Mesendoderm (in vitro differentiated cells): ENCODE results near the gene HOXC11.

Source experiments
- DNase-seq: peaks from one replicate; pipeline ENCODE4 v3.0.0; 2013
- H2AK5ac ChIP-seq: 2 replicates; pipeline ENCODE4 v1.6.1; 2013; ENCODE audit warnings: low read length, inconsistent platforms
- H2BK120ac ChIP-seq: 2 replicates; pipeline ENCODE4 v1.6.1; 2013; ENCODE audit warnings: low read depth, mild to moderate bottlenecking, low read length, moderate library complexity, mixed read lengths
- H2BK15ac ChIP-seq: replicated peaks from 2 replicates; pipeline ENCODE4 v1.6.1; 2013; ENCODE audit warnings: low read depth, mild to moderate bottlenecking, moderate library complexity
- H2BK5ac ChIP-seq: 2 replicates; pipeline ENCODE4 v1.6.1; 2013; ENCODE audit warnings: low read length, inconsistent platforms
- H3K18ac ChIP-seq: 2 replicates; pipeline ENCODE4 v1.6.1; 2013; ENCODE audit warnings: mild to moderate bottlenecking, low read length, mixed read lengths
- H3K23ac ChIP-seq: one replicate; pipeline ENCODE4 v1.6.1; 2013; ENCODE audit warnings: low read length
- H3K27ac ChIP-seq: 2 replicates; pipeline ENCODE4 v1.5.1; 2013; ENCODE audit warnings: low read depth, mild to moderate bottlenecking, inconsistent platforms, low read length, moderate library complexity
- H3K27me3 ChIP-seq: 2 replicates; pipeline ENCODE4 v1.6.1; 2013; ENCODE audit warnings: low read length, control low read depth, mild to moderate bottlenecking, inconsistent platforms; ENCODE audit not compliant: insufficient read depth, poor library complexity
- H3K36me3 ChIP-seq: 2 replicates; pipeline ENCODE4 v1.6.1; 2013; ENCODE audit warnings: low read length, inconsistent platforms; ENCODE audit not compliant: control insufficient read depth, insufficient read depth
- H3K4ac ChIP-seq: one replicate; pipeline ENCODE4 v1.6.1; 2013; ENCODE audit warnings: low read depth, mild to moderate bottlenecking, low read length, moderate library complexity
- H3K4me1 ChIP-seq: 2 replicates; pipeline ENCODE4 v1.6.1; 2013; ENCODE audit warnings: low read depth, low read length, inconsistent platforms; ENCODE audit not compliant: control insufficient read depth
- H3K4me2 ChIP-seq: 2 replicates; pipeline ENCODE4 v1.6.1; 2013; ENCODE audit warnings: low read length
- H3K4me3 ChIP-seq: 2 replicates; pipeline ENCODE4 v1.5.1; 2013; ENCODE audit warnings: mild to moderate bottlenecking, low read length
- H3K56ac ChIP-seq: one replicate; pipeline ENCODE4 v1.6.1; 2013; ENCODE audit warnings: low read length
- H3K79me1 ChIP-seq: 2 replicates; pipeline ENCODE4 v1.6.1; 2013; ENCODE audit warnings: low read length, inconsistent platforms
- H3K79me2 ChIP-seq: 2 replicates; pipeline ENCODE4 v1.6.1; 2013; ENCODE audit warnings: mild to moderate bottlenecking, low read length; ENCODE audit not compliant: control insufficient read depth, insufficient read depth
- H3K9ac ChIP-seq: 2 replicates; pipeline ENCODE4 v1.6.1; 2013; ENCODE audit warnings: low read length, inconsistent platforms
- H4K5ac ChIP-seq: one replicate; pipeline ENCODE4 v1.6.1; 2013; ENCODE audit warnings: low read length
- H4K8ac ChIP-seq: one replicate; pipeline ENCODE4 v1.6.1; 2013; ENCODE audit warnings: low read depth, mild to moderate bottlenecking, control low read depth, low read length, moderate library complexity
- WGBS: extraction: QIAGEN DNeasy Blood & Tissue Kit; methylation state at CpG from one replicate; pipeline ENCODE4 v1.1.7; 2013; ENCODE audit warnings: low lambda C conversion rate, missing lambda C conversion rate; ENCODE audit not compliant: insufficient coverage; ENCODE audit errors: extremely low coverage; 5-methylcytosine and 5-hydroxymethylcytosine counted together

Gene HOXC11

DNA sequence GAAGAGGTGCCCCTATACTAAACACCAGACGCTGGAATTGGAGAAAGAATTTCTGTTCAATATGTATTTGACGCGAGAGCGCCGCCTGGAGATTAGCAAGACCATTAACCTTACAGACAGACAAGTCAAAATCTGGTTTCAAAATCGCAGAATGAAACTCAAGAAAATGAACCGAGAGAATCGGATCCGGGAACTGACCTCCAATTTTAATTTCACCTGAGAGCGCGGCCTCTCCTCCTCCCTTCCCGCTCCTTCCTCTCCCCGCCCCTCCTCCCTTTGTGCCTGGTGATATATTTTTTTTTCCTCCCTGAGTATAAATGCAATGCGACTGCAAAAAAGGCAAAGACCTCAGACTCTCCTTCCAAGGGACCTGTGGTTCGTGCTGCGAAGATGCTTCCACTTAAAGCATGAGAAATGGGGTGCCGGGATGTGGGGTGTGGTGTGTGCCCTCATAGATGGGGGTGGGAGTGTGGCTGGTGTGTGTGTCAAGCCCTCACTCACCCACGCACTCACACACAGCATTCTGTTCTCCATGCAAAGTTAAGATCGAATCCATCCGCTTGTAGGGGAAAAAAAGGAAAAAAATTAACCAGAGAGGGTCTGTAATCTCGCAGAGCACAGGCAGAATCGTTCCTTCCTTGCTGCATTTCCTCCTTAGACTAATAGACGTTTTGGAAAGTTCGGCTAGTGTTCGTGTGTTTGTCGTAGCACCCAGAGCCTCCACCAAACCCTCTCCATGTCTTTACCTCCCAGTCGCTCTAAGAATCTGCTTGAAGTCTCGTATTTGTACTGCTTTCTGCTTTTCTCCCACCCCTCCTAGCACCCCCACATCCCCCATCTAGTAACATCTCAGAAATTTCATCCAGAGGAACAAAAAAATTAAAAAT is 16.5 kb downstream of the HOXC11 start:
- H4K8ac ChIP-seq = no peak overlapping the region
- H2BK5ac ChIP-seq = no peak overlapping the region
- H4K5ac ChIP-seq = no peak overlapping the region
- H2AK5ac ChIP-seq = no peak overlapping the region
- no peaks in the 10 kb centered on the region for H3K79me2 ChIP-seq
- H3K36me3 ChIP-seq = no peaks in the 10 kb centered on the region
- H3K27me3 ChIP-seq = peaks cover 93% of the 10 kb centered on the region
- H2BK120ac ChIP-seq = no peak overlapping the region
- no peak overlapping the region for H3K9ac ChIP-seq
- H3K27ac ChIP-seq = no peak overlapping the region
- no peaks in the 10 kb centered on the region for H3K4me1 ChIP-seq
- no peak for DNase-seq
- no peak overlapping the region for H3K4me3 ChIP-seq
- no peak overlapping the region for H3K4ac ChIP-seq
- no peak overlapping the region for H3K4me2 ChIP-seq
- no peak overlapping the region for H2BK15ac ChIP-seq
- no peak overlapping the region for H3K18ac ChIP-seq
- no CpG with 5 or more reads among the region's 28 CpGs for WGBS
- no peak overlapping the region for H3K23ac ChIP-seq
- no peak overlapping the region for H3K56ac ChIP-seq
- H3K79me1 ChIP-seq = no peaks in the 10 kb centered on the region

DNA sequence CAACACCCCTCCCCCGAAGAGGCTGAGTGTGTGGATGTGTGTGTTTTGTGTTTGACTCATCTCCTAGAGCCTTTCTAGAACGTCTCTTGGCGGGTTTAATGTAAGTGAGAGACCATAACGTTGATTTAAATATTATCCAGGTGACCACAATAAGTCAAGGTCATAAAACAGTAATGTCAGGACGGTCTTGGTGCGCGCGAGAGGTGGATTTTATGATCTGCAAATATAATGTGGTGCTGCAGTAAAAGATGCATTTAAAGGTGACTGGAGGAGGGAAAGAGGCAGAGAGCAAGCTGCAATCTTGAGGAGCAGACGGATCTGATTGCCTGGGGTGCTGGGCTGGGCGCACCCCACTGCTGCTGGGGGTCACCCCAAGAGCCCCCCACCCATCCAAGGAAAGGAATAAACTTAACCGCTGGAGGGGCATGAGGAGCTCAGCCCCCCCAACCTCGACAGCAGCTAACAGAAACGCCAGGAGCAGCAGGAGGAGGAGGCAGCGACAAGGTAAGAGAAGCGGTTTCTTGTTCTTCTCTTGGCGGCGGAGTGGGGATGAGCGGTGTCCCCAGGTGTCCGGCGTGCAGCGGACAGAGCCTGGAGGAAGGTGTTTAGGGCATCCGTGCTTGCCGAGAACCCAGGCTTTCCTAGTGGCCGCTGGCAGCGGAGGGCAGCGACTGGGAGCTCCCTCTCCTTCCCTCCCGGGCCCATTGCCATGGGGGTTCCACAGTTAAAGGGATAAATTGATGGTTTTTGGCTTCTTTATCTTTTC is 17.6 kb downstream of the HOXC11 start:
- Histone ChIP-seq H3K4me2 (no peak overlapping the region), H2BK120ac (no peak overlapping the region), H3K23ac (no peak overlapping the region)

DNA sequence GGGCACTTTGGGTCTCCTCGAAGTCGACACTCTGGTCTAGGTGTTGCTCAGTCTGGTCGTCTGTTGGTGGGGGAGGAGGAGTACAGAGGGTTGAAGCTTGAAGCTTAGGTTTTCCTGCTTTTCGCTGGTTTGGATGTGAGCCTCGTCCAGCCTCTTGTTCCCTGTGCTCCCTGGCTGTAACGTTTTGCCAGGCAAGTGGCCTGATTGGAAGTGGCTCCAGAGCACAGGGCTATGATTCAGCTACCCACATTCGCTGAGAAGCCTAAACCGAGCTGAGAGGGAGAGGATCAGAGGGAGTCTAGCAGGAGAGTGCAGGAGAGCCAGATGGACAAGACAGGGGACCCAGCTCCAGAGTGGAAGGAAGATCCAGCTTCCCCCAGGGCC is 18.1 kb downstream of the HOXC11 start:
- Histone ChIP-seq H3K4me2 (no peak overlapping the region), H3K4me1 (no peaks in the 10 kb centered on the region), H3K23ac (no peak overlapping the region), H3K27ac (no peak overlapping the region), H3K9ac (no peak overlapping the region), H3K56ac (no peak overlapping the region), H3K27me3 (peaks cover 95% of the 10 kb centered on the region), H3K4ac (no peak overlapping the region), H4K5ac (no peak overlapping the region), H2BK15ac (no peak overlapping the region), H3K36me3 (no peaks in the 10 kb centered on the region), H3K18ac (no peak overlapping the region), H4K8ac (no peak overlapping the region), H2BK120ac (no peak overlapping the region), H3K79me2 (no peaks in the 10 kb centered on the region), H3K4me3 (no peak overlapping the region), H2AK5ac (no peak overlapping the region), H2BK5ac (no peak overlapping the region), H3K79me1 (no peaks in the 10 kb centered on the region)
- no CpG with 5 or more reads among the region's 8 CpGs for WGBS
- no peak for DNase-seq

More for the DNA sequence above, 17.6 kb downstream of the HOXC11 start:
- Histone ChIP-seq H3K4me3 (no peak overlapping the region), H3K79me1 (no peaks in the 10 kb centered on the region), H3K27ac (no peak overlapping the region), H2AK5ac (no peak overlapping the region), H3K36me3 (no peaks in the 10 kb centered on the region), H3K4me1 (no peaks in the 10 kb centered on the region), H2BK5ac (no peak overlapping the region), H3K4ac (no peak overlapping the region), H3K79me2 (no peaks in the 10 kb centered on the region), H4K8ac (no peak overlapping the region), H3K27me3 (peaks cover 97% of the 10 kb centered on the region), H3K56ac (no peak overlapping the region), H3K18ac (no peak overlapping the region), H2BK15ac (no peak overlapping the region), H4K5ac (no peak overlapping the region), H3K9ac (no peak overlapping the region)
- DNase-seq = no peak
- WGBS = no CpG with 5 or more reads among the region's 27 CpGs

DNA sequence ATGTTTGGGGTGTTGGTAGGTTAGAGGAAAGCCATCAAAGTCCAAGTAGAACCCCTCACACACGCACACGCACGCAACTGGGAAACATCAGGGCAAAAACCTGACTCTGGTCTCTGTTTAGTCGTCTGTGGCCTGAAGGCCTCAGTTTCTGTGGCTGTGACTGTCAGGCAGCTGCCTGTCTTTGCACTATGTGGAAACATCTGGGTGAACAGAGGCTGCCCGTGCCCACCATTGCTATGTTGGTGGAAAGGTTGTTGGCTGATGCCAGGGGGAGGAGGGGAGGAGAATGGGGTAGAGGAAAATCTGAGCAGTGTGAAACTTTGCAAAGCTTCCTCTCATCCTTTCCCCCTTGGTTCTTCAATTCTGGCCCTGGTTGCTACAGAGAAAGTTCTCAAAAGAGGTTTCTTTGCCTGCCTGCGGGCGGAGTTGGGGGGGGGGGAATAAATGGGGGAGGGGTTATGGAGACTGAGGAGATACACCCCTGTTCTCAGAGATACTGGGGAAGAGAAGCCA is 19.5 kb downstream of the HOXC11 start:
- Histone ChIP-seq H4K5ac (no peak overlapping the region), H3K4me3 (no peak overlapping the region), H3K18ac (no peak overlapping the region), H2BK15ac (no peak overlapping the region), H3K36me3 (no peaks in the 10 kb centered on the region), H2BK120ac (no peak overlapping the region), H3K27ac (no peak overlapping the region), H3K4ac (no peak overlapping the region), H3K23ac (no peak overlapping the region), H2AK5ac (no peak overlapping the region), H2BK5ac (no peak overlapping the region), H4K8ac (no peak overlapping the region), H3K4me1 (no peaks in the 10 kb centered on the region), H3K56ac (no peak overlapping the region), H3K79me2 (no peaks in the 10 kb centered on the region), H3K27me3 (peaks cover 95% of the 10 kb centered on the region), H3K4me2 (no peak overlapping the region), H3K9ac (no peak overlapping the region), H3K79me1 (no peaks in the 10 kb centered on the region)
- DNase-seq = no peak
- WGBS = no CpG with 5 or more reads among the region's 7 CpGs

DNA sequence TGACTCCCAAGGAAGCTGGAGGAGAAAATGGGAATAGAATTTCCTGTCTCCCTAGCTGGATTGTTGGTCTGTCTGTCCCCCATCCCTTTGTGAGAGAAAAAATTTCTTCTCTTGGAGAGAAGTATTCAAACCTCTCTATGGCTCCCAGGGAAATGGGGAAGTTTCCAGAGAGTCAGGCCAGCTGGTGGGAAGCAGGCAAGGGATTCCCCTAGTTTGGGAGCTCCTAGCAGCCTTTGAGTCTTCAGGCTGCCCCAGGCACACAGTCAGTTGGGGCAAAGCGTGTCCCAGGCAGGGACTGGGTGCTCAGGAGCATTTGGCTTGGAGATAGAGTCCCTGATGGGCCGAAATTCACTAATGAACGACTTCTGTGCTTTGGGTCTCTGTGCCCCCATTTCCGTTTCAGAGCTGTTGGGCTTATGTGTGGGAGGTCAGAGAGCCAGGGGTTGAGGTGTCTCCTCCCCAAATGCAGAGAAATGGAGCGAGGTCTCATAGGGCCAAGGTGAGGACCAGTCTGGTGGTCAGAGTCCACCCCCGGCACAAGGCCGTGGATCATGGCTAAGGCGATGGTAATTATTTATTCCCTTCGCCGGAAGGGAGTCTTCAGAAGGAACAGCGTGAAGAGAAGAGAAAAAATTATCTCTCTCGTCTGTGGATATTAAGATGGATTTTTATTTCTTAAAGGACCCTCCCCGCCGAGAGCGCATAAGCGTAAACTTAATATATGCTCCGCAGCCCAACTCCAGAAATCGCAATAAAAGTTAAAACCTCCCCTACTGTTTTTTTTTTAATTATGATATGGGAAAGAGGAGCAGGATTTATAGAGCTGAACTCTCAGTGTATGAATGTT is 20.5 kb downstream of the HOXC11 start:
- Histone ChIP-seq H3K4me3 (no peak overlapping the region), H2BK120ac (no peak overlapping the region), H3K79me1 (no peaks in the 10 kb centered on the region), H3K18ac (no peak overlapping the region), H3K79me2 (no peaks in the 10 kb centered on the region), H3K56ac (no peak overlapping the region), H3K36me3 (no peaks in the 10 kb centered on the region), H3K4me2 (no peak overlapping the region), H3K9ac (no peak overlapping the region), H2AK5ac (no peak overlapping the region), H2BK5ac (no peak overlapping the region), H3K27ac (no peak overlapping the region), H4K5ac (no peak overlapping the region), H3K27me3 (peaks cover 96% of the 10 kb centered on the region), H3K4ac (no peak overlapping the region), H3K4me1 (no peaks in the 10 kb centered on the region), H2BK15ac (no peak overlapping the region), H4K8ac (no peak overlapping the region), H3K23ac (no peak overlapping the region)
- no peak for DNase-seq
- no CpG with 5 or more reads among the region's 18 CpGs for WGBS
